DOHH2 (cell line): ENCODE results near the gene PLEKHG7.

Experiments used
- EZH2phosphoT487 ChIP-seq: fragments of 200-600 bp; sonication (generic); IDR thresholded peaks from 2 replicates; pipeline ENCODE4 v1.6.1; 2017; ENCODE audit warnings: borderline replicate concordance, mild to moderate bottlenecking, antibody characterized with exemption, low read length, moderate library complexity, mixed read lengths
- TF ChIP-seq, protein P1 (sequence below): fragments of 200-600 bp; sonication (generic); IDR thresholded peaks from one replicate; pipeline ENCODE4 v1.5.1; 2014; ENCODE audit warnings: antibody characterized with exemption, mild to moderate bottlenecking, low read depth, low read length; ENCODE audit not compliant: poor library complexity, severe bottlenecking

DNA sequence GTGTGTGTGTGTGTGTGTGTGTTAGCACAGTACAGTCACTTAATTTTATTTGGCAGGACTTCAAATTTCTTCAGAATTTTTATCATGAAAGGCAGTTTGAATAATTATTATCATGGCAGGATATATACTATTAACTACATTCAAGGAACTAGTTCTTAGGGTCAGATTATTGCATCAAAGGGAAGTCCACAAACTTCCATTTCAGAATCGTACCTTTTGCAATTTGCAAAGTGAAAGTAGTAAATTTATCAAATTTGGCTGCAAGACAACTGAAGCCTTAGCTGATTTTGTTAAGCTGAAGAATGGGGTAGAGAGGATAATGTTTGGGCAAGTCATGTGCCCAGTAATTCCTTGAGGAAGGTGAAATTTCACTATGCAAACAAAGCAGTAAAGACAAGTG, 68.2 kb downstream of the PLEKHG7 start:
- TF ChIP-seq, protein P1, sequence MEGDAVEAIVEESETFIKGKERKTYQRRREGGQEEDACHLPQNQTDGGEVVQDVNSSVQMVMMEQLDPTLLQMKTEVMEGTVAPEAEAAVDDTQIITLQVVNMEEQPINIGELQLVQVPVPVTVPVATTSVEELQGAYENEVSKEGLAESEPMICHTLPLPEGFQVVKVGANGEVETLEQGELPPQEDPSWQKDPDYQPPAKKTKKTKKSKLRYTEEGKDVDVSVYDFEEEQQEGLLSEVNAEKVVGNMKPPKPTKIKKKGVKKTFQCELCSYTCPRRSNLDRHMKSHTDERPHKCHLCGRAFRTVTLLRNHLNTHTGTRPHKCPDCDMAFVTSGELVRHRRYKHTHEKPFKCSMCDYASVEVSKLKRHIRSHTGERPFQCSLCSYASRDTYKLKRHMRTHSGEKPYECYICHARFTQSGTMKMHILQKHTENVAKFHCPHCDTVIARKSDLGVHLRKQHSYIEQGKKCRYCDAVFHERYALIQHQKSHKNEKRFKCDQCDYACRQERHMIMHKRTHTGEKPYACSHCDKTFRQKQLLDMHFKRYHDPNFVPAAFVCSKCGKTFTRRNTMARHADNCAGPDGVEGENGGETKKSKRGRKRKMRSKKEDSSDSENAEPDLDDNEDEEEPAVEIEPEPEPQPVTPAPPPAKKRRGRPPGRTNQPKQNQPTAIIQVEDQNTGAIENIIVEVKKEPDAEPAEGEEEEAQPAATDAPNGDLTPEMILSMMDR, result no peak
- no peak for TF ChIP-seq EZH2phosphoT487
